Breast epithelium (tissue), 3 donors: ENCODE results near the gene KIAA2012.

Source experiments
- CTCF ChIP-seq, 3 donors: fragments of 450-650 bp; IDR thresholded peaks; one replicate each; pipeline ENCODE4 v1.5.1; 2016 to 2017; ENCODE audit warnings: antibody characterized with exemption in 3 of 3, mild to moderate bottlenecking in 3 of 3, moderate library complexity in 3 of 3
- POLR2A ChIP-seq: fragments of 450-650 bp; IDR thresholded peaks from one replicate; pipeline ENCODE4 v1.6.1; 2016; ENCODE audit warnings: antibody characterized with exemption, mild to moderate bottlenecking, moderate library complexity
- POLR2AphosphoS5 ChIP-seq, 3 donors: sonication (generic); formaldehyde crosslinking; IDR thresholded peaks; one replicate each; pipeline ENCODE4 v1.6.1; 2017; ENCODE audit warnings: antibody characterized with exemption in 3 of 3

- no peak for TF ChIP-seq CTCF (IDR thresholded peaks at IDR 0.05)
- no peak for TF ChIP-seq POLR2A
- TF ChIP-seq POLR2AphosphoS5 (IDR thresholded peaks at IDR 0.05): no peak
Measured at GRCh38 chr2:202024871-202025270, 48.2 kb upstream of the KIAA2012 start.
